ENCODE measurements around the gene PLPP7. TPM values are rescaled to one million over a fixed set of nuclear protein-coding genes. Genes with fewer than 3 reads are reported as not detected.
"Not testable (repeated sequence)": the region's sequence is repeated elsewhere in the genome, so short reads cannot be mapped to it uniquely, and the experiment has no call there.

PLPP7 gene
- total RNA-seq, 1 experiment from 2014 or later = 1.8 TPM

GRCh38 chr9:131260751-131261452 is 28.6 kb upstream of the PLPP7 start:
- DNase-seq = no peak
- peaks cover 22% of the 10 kb centered on the region for H3K4me1 ChIP-seq
- no peak overlapping the region for H3K4me3 ChIP-seq
- no peak overlapping the region for H3K27ac ChIP-seq
- no peaks in the 10 kb centered on the region; the same call in 1 of the 2 replicates for H3K27me3 ChIP-seq
- no peaks in the 10 kb centered on the region for H3K9me3 ChIP-seq (replicated peaks)
- no peaks in the 10 kb centered on the region for H3K36me3 ChIP-seq

- Histone ChIP-seq H3K27ac (no peak overlapping the region), H3K36me3 (no peaks in the 10 kb centered on the region), H3K9me3 (replicated peaks) (no peaks in the 10 kb centered on the region), H3K27me3 (no peaks in the 10 kb centered on the region; the same call in 1 of the 2 replicates), H3K4me1 (peaks cover 15% of the 10 kb centered on the region; the same call in 1 of the 2 replicates), H3K4me3 (no peak overlapping the region)
- no peak for DNase-seq
Observed at GRCh38 chr9:131262327-131263032, 27.0 kb upstream of the PLPP7 start.

- not testable (repeated sequence) for H3K36me3 ChIP-seq; H3K27me3 ChIP-seq; DNase-seq; H3K9me3 ChIP-seq (replicated peaks); H3K27ac ChIP-seq; H3K4me3 ChIP-seq
- H3K4me1 ChIP-seq = peaks cover 15% of the 10 kb centered on the region; the same call in 1 of the 2 replicates
Observed at GRCh38 chr9:131263033-131263343, 26.5 kb upstream of the PLPP7 start.

- no peak for DNase-seq
- Histone ChIP-seq H3K36me3 (no peaks in the 10 kb centered on the region), H3K9me3 (replicated peaks) (no peaks in the 10 kb centered on the region), H3K27me3 (no peaks in the 10 kb centered on the region; the same call in 1 of the 2 replicates), H3K4me1 (peaks cover 15% of the 10 kb centered on the region; the same call in 1 of the 2 replicates), H3K27ac (no peak overlapping the region), H3K4me3 (no peak overlapping the region)
Observed at GRCh38 chr9:131263701-131264100, 25.8 kb upstream of the PLPP7 start.

- Histone ChIP-seq H3K9me3 (replicated peaks) (no peaks in the 10 kb centered on the region), H3K4me3 (no peak overlapping the region), H3K27me3 (no peaks in the 10 kb centered on the region; the same call in 1 of the 2 replicates), H3K36me3 (no peaks in the 10 kb centered on the region), H3K4me1 (peaks cover 15% of the 10 kb centered on the region; the same call in 1 of the 2 replicates), H3K27ac (no peak overlapping the region)
- no peak for DNase-seq
Observed at GRCh38 chr9:131264231-131264630, 25.3 kb upstream of the PLPP7 start.

GRCh38 chr9:131266266-131267229 is 23.0 kb upstream of the PLPP7 start:
- no peak overlapping the region for H3K4me3 ChIP-seq
- H3K36me3 ChIP-seq = no peaks in the 10 kb centered on the region
- H3K27me3 ChIP-seq = no peaks in the 10 kb centered on the region; the same call in 1 of the 2 replicates
- DNase-seq = no peak
- no peak overlapping the region for H3K27ac ChIP-seq
- H3K9me3 ChIP-seq (replicated peaks) = no peaks in the 10 kb centered on the region
- peaks cover 15% of the 10 kb centered on the region; the same call in 1 of the 2 replicates for H3K4me1 ChIP-seq

GRCh38 chr9:131270171-131271015 is 19.1 kb upstream of the PLPP7 start:
- H3K9me3 ChIP-seq (replicated peaks) = no peaks in the 10 kb centered on the region
- DNase-seq = no peak
- no peak overlapping the region for H3K27ac ChIP-seq
- H3K27me3 ChIP-seq = no peaks in the 10 kb centered on the region
- H3K4me3 ChIP-seq = no peak overlapping the region
- H3K36me3 ChIP-seq = no peaks in the 10 kb centered on the region
- peaks cover 8% of the 10 kb centered on the region; the same call in 1 of the 2 replicates for H3K4me1 ChIP-seq

GRCh38 chr9:131271016-131271273 is 18.6 kb upstream of the PLPP7 start:
- not testable (repeated sequence) for H3K4me3 ChIP-seq; H3K4me1 ChIP-seq; H3K36me3 ChIP-seq; H3K27me3 ChIP-seq; DNase-seq; H3K9me3 ChIP-seq (replicated peaks); H3K27ac ChIP-seq

GRCh38 chr9:131271506-131271931 is 18.0 kb upstream of the PLPP7 start:
- no peak overlapping the region for H3K27ac ChIP-seq
- DNase-seq = no peak
- H3K36me3 ChIP-seq = no peaks in the 10 kb centered on the region
- H3K27me3 ChIP-seq = no peaks in the 10 kb centered on the region
- H3K4me3 ChIP-seq = no peak overlapping the region
- H3K9me3 ChIP-seq (replicated peaks) = no peaks in the 10 kb centered on the region
- H3K4me1 ChIP-seq = no peaks in the 10 kb centered on the region

- Histone ChIP-seq H3K4me1 (no peaks in the 10 kb centered on the region), H3K27me3 (no peaks in the 10 kb centered on the region), H3K36me3 (no peaks in the 10 kb centered on the region), H3K9me3 (replicated peaks) (no peaks in the 10 kb centered on the region), H3K4me3 (no peak overlapping the region), H3K27ac (no peak overlapping the region)
- no peak for DNase-seq
Observed at GRCh38 chr9:131272212-131272611, 17.3 kb upstream of the PLPP7 start.

- peaks cover 3% of the 10 kb centered on the region; the same call in 1 of the 2 replicates for H3K4me1 ChIP-seq
- no peak overlapping the region for H3K4me3 ChIP-seq
- no peaks in the 10 kb centered on the region for H3K27me3 ChIP-seq
- no peak for DNase-seq
- no peak overlapping the region for H3K27ac ChIP-seq
- H3K9me3 ChIP-seq (replicated peaks) = no peaks in the 10 kb centered on the region
- no peaks in the 10 kb centered on the region for H3K36me3 ChIP-seq
Observed at GRCh38 chr9:131273146-131273855, 16.2 kb upstream of the PLPP7 start.

GRCh38 chr9:131273856-131274673 is 15.5 kb upstream of the PLPP7 start:
- no peak overlapping the region for H3K27ac ChIP-seq
- peaks cover 7% of the 10 kb centered on the region; the same call in 1 of the 2 replicates for H3K4me1 ChIP-seq
- no peak for DNase-seq
- no peak overlapping the region for H3K4me3 ChIP-seq
- H3K27me3 ChIP-seq = 0 out of 2 replicates have a peak, but pooled peaks cover 5% of the 10 kb centered on the region
- H3K9me3 ChIP-seq (replicated peaks) = no peaks in the 10 kb centered on the region
- H3K36me3 ChIP-seq = no peaks in the 10 kb centered on the region

Measured in SJCRH30 (cell line).